Activated CD8-positive, alpha-beta memory T cell treated with anti-CD3 and anti-CD28 coated beads for 4 hours (primary cell): ENCODE measurements around the gene ACKR1.

ENCODE experiments used
- DNase-seq, 2 donors: peaks; one replicate each; pipeline ENCODE4 v3.0.0-alpha.2; 2020; ENCODE audit warnings: low read depth in 2 of 2

The ACKR1 gene, protein sequence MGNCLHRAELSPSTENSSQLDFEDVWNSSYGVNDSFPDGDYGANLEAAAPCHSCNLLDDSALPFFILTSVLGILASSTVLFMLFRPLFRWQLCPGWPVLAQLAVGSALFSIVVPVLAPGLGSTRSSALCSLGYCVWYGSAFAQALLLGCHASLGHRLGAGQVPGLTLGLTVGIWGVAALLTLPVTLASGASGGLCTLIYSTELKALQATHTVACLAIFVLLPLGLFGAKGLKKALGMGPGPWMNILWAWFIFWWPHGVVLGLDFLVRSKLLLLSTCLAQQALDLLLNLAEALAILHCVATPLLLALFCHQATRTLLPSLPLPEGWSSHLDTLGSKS

GRCh38 chr1:159204161-159205141, at the start of gene ACKR1:
TSS of gene ACKR1 (plus strand) at chr1:159204875. CDS start at chr1:159204960, 85 bp downstream.
- DNase-seq: no peak

GRCh38 chr1:159161001-159161718, 43.5 kb upstream of the ACKR1 start:
- DNase-seq: peak; percentile 8 to 30

DNA sequence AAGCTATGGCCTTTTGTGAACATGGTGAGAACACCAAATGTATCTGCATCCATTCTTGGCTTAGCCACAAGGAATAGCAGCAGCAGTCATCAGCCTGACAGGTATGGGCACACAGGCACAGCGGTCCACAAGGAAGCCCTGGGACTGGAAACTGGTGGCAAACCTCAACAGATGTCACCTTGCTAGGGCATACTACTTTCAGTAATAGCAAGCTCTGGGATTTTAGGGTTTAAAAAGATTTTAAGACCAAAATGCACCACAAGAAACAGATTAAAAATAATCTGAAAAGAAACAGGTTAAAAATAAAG, 43.0 kb upstream of the ACKR1 start:
- no peak for DNase-seq

DNA sequence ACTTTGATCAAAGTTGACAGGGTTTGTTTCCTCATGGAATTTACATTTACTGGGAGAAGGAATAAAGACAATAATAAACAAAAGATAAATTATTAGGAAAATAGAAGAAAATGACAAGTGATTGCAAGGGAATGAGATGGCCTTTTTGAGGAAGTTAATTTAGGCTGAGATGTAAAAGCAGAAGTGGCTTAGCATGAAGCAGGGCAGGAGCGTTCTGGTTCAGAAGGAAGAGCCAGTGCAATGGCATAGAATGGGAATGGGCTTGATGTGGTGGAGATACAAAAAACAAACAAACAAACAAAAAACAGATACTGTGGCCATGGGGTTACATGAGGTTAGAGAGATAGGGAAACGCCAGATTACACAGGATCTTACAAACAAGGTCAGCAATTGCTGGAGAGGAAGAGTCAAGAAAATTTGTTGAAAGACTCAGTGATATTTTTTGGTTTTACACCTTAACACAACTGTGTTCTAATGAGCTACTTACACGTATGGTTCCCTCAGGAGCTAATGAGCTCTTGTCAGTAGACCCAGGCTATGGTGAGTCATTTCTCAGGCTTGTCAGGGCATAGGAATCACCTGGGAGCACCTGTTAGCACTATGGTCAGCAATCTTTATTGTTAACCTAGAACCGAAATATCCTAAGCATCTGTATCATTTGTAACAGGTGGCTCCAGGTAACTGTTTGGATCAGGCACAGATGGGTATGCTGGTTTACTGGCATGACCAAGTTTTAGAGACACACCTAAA, 42.0 kb upstream of the ACKR1 start:
- DNase-seq: no peak

DNA sequence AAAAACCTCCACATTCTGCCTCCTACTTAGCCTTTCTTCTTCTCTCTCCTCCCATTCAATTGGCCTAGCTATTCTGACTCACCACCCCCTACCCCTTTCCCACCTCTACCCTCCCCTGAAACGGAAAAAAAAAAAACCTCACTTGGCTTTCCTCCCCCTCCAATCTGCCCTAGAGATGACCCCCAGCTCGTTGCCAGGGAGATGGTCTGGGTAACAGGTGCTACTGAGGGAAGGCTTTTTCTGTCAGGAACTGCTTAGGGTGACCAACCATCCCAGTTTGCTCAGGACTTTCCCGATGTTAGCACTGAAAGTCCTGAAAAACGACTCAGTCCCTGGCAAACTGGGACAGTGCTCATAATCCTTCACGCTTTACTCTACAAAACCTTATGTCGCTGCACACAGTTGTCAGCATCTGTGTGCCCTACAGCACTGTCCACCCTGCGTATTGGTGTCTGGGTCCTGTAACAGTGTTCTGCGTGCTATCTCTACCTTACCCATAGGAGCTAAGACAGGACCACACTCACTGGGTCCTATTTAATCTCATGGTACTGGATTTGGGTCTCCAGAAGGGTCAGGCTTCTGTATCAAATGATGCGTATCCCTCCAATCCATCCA, 41.0 kb upstream of the ACKR1 start:
- no peak for DNase-seq

DNA sequence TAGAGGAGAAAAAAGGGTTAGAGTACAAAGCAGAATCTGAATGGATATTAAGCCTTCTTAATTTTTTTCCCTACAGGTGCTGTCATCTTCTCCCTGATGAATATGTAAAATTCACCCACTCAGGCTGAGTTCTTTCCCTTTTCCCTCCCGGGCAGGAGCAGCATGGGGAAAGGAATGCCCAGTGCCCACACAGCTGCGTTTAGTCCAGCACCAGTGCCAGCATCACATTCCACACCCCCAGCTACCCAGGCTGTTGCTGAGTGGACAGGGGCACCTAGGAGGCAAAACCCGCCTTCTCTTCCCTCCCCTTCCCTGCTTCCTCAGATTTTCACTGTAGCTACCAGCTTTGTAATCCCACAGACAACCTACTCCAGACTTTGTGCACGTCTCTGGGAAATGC, 36.6 kb upstream of the ACKR1 start:
- DNase-seq: no peak

DNA sequence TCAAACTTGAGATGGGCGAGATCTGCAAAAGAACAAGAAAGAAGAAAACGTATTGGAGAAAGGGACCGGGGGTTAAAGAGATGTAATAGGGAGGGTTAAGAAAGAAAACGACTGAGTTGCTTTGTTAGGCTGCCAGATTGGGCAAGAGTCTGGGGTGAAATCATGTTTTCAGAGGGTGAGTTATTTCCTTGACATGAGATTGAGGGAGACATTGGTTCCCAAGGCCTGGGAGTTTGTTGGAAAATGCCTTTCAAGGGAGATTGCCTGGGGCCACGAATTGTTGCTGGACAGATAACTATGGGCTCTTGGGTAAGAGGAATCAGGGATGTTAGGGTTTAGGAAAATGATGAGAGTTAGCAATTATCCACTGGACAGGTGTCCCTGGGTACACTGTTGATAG, 34.0 kb upstream of the ACKR1 start:
- DNase-seq: no peak

DNA sequence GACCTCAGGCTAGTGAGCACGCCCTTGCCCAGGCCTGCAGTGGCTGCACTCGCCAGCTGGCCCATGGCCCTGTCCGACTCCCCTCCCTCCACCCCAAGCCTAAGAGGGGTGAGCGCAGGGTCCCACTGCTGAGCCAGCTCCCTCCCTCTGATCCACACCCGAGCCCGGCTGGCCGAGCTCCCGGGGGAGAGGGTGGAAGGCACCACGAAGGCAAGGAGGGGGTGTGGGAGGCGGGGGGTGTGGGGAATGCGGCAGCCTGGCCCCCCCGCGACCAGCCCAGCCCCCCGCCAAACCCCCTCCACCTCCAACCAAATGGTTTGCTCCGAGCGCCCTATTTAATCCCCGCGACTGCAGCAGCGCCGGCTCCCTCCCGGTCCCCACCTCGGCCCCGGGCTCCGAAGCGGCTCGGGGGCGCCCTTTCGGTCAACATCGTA, 33.4 kb upstream of the ACKR1 start, which contains the start of gene CADM3:
Gene CADM3, plus strand, starts transcription at position 362 of the 434 bp plus-strand sequence. CDS start 151 bp downstream, outside the sequence.
- DNase-seq: no peak

- DNase-seq: no peak
Measured at GRCh38 chr1:159171688-159172501, 32.8 kb upstream of the ACKR1 start.

DNA sequence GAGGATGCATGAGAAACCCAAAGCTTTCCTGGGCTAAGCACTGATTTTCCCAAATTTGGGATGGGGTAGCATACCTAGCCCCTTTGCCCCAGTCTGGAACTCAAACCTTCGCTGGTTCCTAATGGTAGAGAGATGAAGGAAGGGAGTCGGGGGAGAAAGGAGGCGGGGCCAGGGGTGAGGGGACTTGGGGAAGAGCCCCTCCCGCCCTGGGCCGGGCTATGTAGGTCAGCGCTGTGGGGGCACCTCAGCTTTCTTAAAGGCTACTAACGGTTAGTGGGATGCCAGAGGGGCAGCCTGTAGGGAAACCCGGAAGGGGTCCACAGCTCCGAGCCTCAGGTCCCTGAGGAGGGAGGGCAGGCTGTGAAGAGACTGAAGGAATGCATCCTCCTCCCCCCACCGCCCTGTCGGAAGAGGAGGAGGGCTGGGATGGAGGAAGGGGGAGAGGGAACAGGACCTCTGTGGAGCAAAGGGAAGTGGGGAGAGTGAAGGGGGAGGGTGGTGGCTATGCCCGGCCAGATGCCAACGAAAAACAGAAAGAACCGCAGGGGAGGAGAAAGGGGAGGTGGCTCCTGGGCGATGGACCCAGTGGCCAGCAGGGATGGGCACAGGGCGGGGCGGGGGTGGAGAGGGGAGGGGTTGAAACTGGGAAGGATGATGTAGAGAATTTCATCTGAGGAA, 31.9 kb upstream of the ACKR1 start:
- no peak for DNase-seq

DNA sequence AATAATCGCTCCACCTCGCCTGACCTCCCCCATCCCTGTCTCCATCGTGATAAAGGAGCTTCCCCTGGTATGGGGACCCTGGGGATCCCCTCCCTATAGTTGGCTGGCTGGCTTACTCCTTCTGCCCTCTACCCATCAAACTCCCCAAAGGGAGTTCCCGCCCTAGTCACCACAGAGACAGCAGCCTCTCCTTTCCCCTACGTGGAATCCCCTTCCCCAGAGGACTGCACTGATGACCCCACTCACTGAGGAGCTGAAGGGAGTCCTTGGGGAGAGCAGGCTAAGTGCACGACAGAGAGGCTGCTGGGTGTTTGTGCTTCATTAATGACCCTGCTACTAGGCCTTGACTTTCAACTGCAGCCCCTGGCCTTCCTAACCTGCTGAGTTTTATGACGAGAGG, 31.4 kb upstream of the ACKR1 start:
- DNase-seq: no peak

GRCh38 chr1:159175571-159175970, 29.1 kb upstream of the ACKR1 start:
- no peak for DNase-seq

- DNase-seq: no peak
Measured at GRCh38 chr1:159177272-159177907, 27.3 kb upstream of the ACKR1 start.

- DNase-seq: no peak
Measured at GRCh38 chr1:159179906-159180305, 24.8 kb upstream of the ACKR1 start.

GRCh38 chr1:159180516-159180915, 24.2 kb upstream of the ACKR1 start:
- DNase-seq: no peak

DNA sequence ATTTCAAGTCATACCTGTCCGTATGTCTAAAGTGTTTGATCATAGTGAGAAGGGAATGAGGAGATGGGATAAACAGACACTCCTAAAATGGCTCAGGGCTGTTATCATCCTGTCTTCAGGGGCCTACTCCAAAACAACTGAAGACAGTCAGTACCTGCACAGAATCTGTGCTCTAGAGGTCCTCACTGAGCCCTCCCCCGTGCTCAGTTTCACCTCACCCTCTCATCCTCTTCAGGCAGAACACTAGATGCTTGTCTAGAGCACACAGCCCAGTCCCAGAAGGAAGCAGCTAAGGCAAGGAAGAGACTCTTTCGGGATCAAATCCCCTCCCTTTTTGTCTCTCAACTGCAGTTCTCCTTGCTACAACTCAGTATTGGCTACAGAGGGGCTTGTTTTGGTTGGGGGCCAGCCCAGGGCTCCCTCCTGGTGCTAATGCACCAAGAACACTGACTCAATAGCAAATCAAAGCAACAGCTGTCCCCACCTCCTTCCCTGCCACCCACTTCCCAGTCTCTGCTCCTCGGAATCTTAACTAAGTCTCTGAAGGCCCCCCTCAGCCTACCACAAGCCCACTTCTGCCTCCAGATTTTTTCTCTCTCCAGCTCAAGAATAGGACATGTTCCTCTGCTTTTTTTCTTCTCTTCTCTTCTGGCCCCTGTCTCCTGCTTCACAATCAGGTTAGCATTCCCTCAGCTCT, 23.2 kb upstream of the ACKR1 start:
- DNase-seq: no peak

GRCh38 chr1:159184201-159184600, 20.5 kb upstream of the ACKR1 start:
- no peak for DNase-seq

- no peak for DNase-seq
Measured at GRCh38 chr1:159185121-159185520, 19.6 kb upstream of the ACKR1 start.
